ENCODE data around the gene PPP2R5C.

The PPP2R5C gene

GRCh38 chr14:101920271-101920670 is 158.8 kb downstream of the PPP2R5C start:
- Histone ChIP-seq H3K4me1 (ENCODE audit: low read depth, poor library complexity, severe bottlenecking) (no peaks in the 10 kb centered on the region), H3K27ac (no peak overlapping the region), H3K27me3 (ENCODE audit: insufficient read depth, low read depth) (no peaks in the 10 kb centered on the region), H3K9ac (no peak overlapping the region), H2AFZ (ENCODE audit: low read depth) (no peak overlapping the region), H3K4me3 (IDR thresholded peaks at IDR 0.05; ENCODE audit: insufficient read depth, low read depth, low read length) (no peak overlapping the region), H3K4me2 (no peak overlapping the region), H4K20me1 (ENCODE audit: insufficient read depth) (no peaks in the 10 kb centered on the region), H3K36me3 (ENCODE audit: insufficient read depth) (no peaks in the 10 kb centered on the region), H3K79me2 (ENCODE audit: insufficient read depth, low read depth) (no peaks in the 10 kb centered on the region)
- TF ChIP-seq CTCF (conservative IDR thresholded peaks at IDR 0.05; ENCODE audit: low read depth, low read length), result no peak

- Histone ChIP-seq H2AFZ (ENCODE audit: low read depth) (no peak overlapping the region), H3K79me2 (ENCODE audit: insufficient read depth, low read depth) (no peaks in the 10 kb centered on the region), H3K27ac (no peak overlapping the region), H4K20me1 (ENCODE audit: insufficient read depth) (no peaks in the 10 kb centered on the region), H3K4me1 (ENCODE audit: low read depth, poor library complexity, severe bottlenecking) (no peaks in the 10 kb centered on the region), H3K9ac (no peak overlapping the region), H3K4me3 (IDR thresholded peaks at IDR 0.05; ENCODE audit: insufficient read depth, low read depth, low read length) (no peak overlapping the region), H3K36me3 (ENCODE audit: insufficient read depth) (no peaks in the 10 kb centered on the region), H3K27me3 (ENCODE audit: insufficient read depth, low read depth) (no peaks in the 10 kb centered on the region), H3K4me2 (no peak overlapping the region)
- TF ChIP-seq CTCF (conservative IDR thresholded peaks at IDR 0.05; ENCODE audit: low read depth, low read length), result no peak
Measured at GRCh38 chr14:101922866-101923265, 161.4 kb downstream of the PPP2R5C start.

GRCh38 chr14:101925152-101925551 is 163.6 kb downstream of the PPP2R5C start:
- TF ChIP-seq CTCF (conservative IDR thresholded peaks at IDR 0.05; ENCODE audit: low read depth, low read length), result no peak

GRCh38 chr14:101926085-101926484 is 164.6 kb downstream of the PPP2R5C start:
- Histone ChIP-seq H2AFZ (ENCODE audit: low read depth) (no peak overlapping the region), H3K9ac (no peak overlapping the region)
- TF ChIP-seq CTCF (conservative IDR thresholded peaks at IDR 0.05; ENCODE audit: low read depth, low read length), result no peak

More at GRCh38 chr14:101925152-101925551, 163.6 kb downstream of the PPP2R5C start:
- no peak overlapping the region for H3K27ac ChIP-seq
- no peak overlapping the region for H3K4me2 ChIP-seq
- H3K79me2 ChIP-seq (ENCODE audit: insufficient read depth, low read depth), result no peaks in the 10 kb centered on the region
- no peak overlapping the region for H3K4me3 ChIP-seq (IDR thresholded peaks at IDR 0.05; ENCODE audit: insufficient read depth, low read depth, low read length)
- H3K27me3 ChIP-seq (ENCODE audit: insufficient read depth, low read depth), result no peaks in the 10 kb centered on the region
- no peak overlapping the region for H2AFZ ChIP-seq (ENCODE audit: low read depth)
- no peaks in the 10 kb centered on the region for H3K4me1 ChIP-seq (ENCODE audit: low read depth, poor library complexity, severe bottlenecking)
- no peaks in the 10 kb centered on the region for H3K36me3 ChIP-seq (ENCODE audit: insufficient read depth)
- H4K20me1 ChIP-seq (ENCODE audit: insufficient read depth), result no peaks in the 10 kb centered on the region
- no peak overlapping the region for H3K9ac ChIP-seq

More at GRCh38 chr14:101926085-101926484, 164.6 kb downstream of the PPP2R5C start:
- no peak overlapping the region for H3K27ac ChIP-seq
- no peaks in the 10 kb centered on the region for H4K20me1 ChIP-seq (ENCODE audit: insufficient read depth)
- no peaks in the 10 kb centered on the region for H3K79me2 ChIP-seq (ENCODE audit: insufficient read depth, low read depth)
- no peak overlapping the region for H3K4me2 ChIP-seq
- no peaks in the 10 kb centered on the region for H3K36me3 ChIP-seq (ENCODE audit: insufficient read depth)
- no peaks in the 10 kb centered on the region for H3K27me3 ChIP-seq (ENCODE audit: insufficient read depth, low read depth)
- no peaks in the 10 kb centered on the region for H3K4me1 ChIP-seq (ENCODE audit: low read depth, poor library complexity, severe bottlenecking)
- no peak overlapping the region for H3K4me3 ChIP-seq (IDR thresholded peaks at IDR 0.05; ENCODE audit: insufficient read depth, low read depth, low read length)
